Activated CD4-positive, alpha-beta memory T cell treated with anti-CD3 and anti-CD28 coated beads for 36 hours (primary cell): ENCODE results near the gene RABGAP1. TPM values are rescaled to one million over a fixed set of nuclear protein-coding genes. Genes with fewer than 3 reads are reported as not detected.

ENCODE experiments used
- CTCF ChIA-PET: fragments of 350-600 bp; sonication (Branson Sonifier 250); formaldehyde crosslinking; loops from one replicate; lab custom pipeline; 2021; ENCODE audit warnings: antibody characterized with exemption, inconsistent platforms; lab: Charles Lee
- POLR2A ChIA-PET: fragments of 350-600 bp; sonication (Branson Sonifier 250); formaldehyde crosslinking; loops from one replicate; lab custom pipeline; 2021; ENCODE audit warnings: antibody characterized with exemption; lab: Charles Lee
- DNase-seq: peaks from one replicate; pipeline ENCODE4 v3.0.0-alpha.2; 2020
- H3K27ac Mint-ChIP-seq: one replicate; pipeline ENCODE4 v1.8.0; 2021; ENCODE audit warnings: mixed read lengths
- H3K27me3 Mint-ChIP-seq: one replicate; pipeline ENCODE4 v1.8.0; 2021; ENCODE audit warnings: mixed read lengths
- H3K36me3 Mint-ChIP-seq: one replicate; pipeline ENCODE4 v1.8.0; 2021; ENCODE audit warnings: mixed read lengths
- H3K4me1 Mint-ChIP-seq: one replicate; pipeline ENCODE4 v1.8.0; 2021; ENCODE audit warnings: low read depth, mixed read lengths
- H3K4me3 Mint-ChIP-seq: one replicate; pipeline ENCODE4 v1.8.0; 2021; ENCODE audit warnings: mild to moderate bottlenecking, mixed read lengths
- H3K9me3 Mint-ChIP-seq: one replicate; pipeline ENCODE4 v1.8.0; 2021; ENCODE audit warnings: mixed read lengths
- intact Hi-C: fragments of 100-400 bp; cut with micrococcal nuclease; formaldehyde crosslinking; loops from one replicate; pipeline ENCODE4 v1.15.1; 2023
- total RNA-seq, 2 experiments: library from RNA; stranded (reverse); gene quantifications; one replicate each; pipeline ENCODE4 v1.2.3, GENCODE V29; 2021

RABGAP1 gene
- total RNA-seq, 2 experiments from 2014 or later: 27.1 to 28.8 TPM

GRCh38 chr9:123091459-123091858 is 150.6 kb downstream of the RABGAP1 start:
- Mint-ChIP-seq H3K9me3 (no peaks in the 10 kb centered on the region), H3K4me3 (no peak overlapping the region), H3K27ac (no peak overlapping the region), H3K27me3 (no peaks in the 10 kb centered on the region), H3K4me1 (no peaks in the 10 kb centered on the region), H3K36me3 (peaks cover 18% of the 10 kb centered on the region)
- no peak for DNase-seq
- intact Hi-C loops: no loop called here
- POLR2A ChIA-PET: interaction anchor here (0.6 kb wide), 1 partner anchor 143 kb away, joined by 3 read pairs; no protein-coding TSS in a partner anchor
- CTCF ChIA-PET: interaction anchor here (1.6 to 5.6 kb wide), 3 partner anchors 9 to 258 kb away, joined by 4 to 36 read pairs (median 14); no protein-coding TSS in a partner anchor

- no peak for DNase-seq
- intact Hi-C loops: no loop called here
- Mint-ChIP-seq H3K27ac (no peak overlapping the region), H3K9me3 (no peaks in the 10 kb centered on the region), H3K36me3 (peaks cover 18% of the 10 kb centered on the region), H3K4me3 (no peak overlapping the region), H3K4me1 (no peaks in the 10 kb centered on the region), H3K27me3 (no peaks in the 10 kb centered on the region)
- ChIA-PET POLR2A (no interaction called here), CTCF (interaction anchor here (1.0 to 5.6 kb wide), 6 partner anchors 9 to 256 kb away, joined by 3 to 36 read pairs (median 4); no protein-coding TSS in a partner anchor)
Observed at GRCh38 chr9:123093141-123093540, 152.3 kb downstream of the RABGAP1 start.

GRCh38 chr9:123096987-123097386 is 156.2 kb downstream of the RABGAP1 start:
- no peaks in the 10 kb centered on the region for H3K27me3 Mint-ChIP-seq
- DNase-seq: no peak
- no peaks in the 10 kb centered on the region for H3K9me3 Mint-ChIP-seq
- CTCF ChIA-PET: no interaction called here
- POLR2A ChIA-PET: no interaction called here
- H3K4me1 Mint-ChIP-seq: no peaks in the 10 kb centered on the region
- peaks cover 13% of the 10 kb centered on the region for H3K36me3 Mint-ChIP-seq
- no peak overlapping the region for H3K27ac Mint-ChIP-seq
- H3K4me3 Mint-ChIP-seq: no peak overlapping the region
- intact Hi-C loops: no loop called here

- Mint-ChIP-seq H3K4me1 (no peaks in the 10 kb centered on the region), H3K4me3 (no peak overlapping the region), H3K36me3 (peaks cover 11% of the 10 kb centered on the region), H3K9me3 (no peaks in the 10 kb centered on the region), H3K27me3 (no peaks in the 10 kb centered on the region), H3K27ac (no peak overlapping the region)
- intact Hi-C loops: no loop called here
- POLR2A ChIA-PET: no interaction called here
- no peak for DNase-seq
- CTCF ChIA-PET: no interaction called here
Observed at GRCh38 chr9:123097430-123098095, 156.7 kb downstream of the RABGAP1 start.

GRCh38 chr9:123098096-123098459 is 157.3 kb downstream of the RABGAP1 start:
- Mint-ChIP-seq H3K27ac (no peak overlapping the region), H3K4me3 (no peak overlapping the region), H3K27me3 (no peaks in the 10 kb centered on the region), H3K36me3 (peaks cover 11% of the 10 kb centered on the region), H3K9me3 (no peaks in the 10 kb centered on the region), H3K4me1 (no peaks in the 10 kb centered on the region)
- DNase-seq: no peak
- ChIA-PET POLR2A (no interaction called here), CTCF (no interaction called here)
- intact Hi-C loops: no loop called here

GRCh38 chr9:123099042-123099441 is 158.2 kb downstream of the RABGAP1 start:
- Mint-ChIP-seq H3K9me3 (no peaks in the 10 kb centered on the region), H3K36me3 (peaks cover 13% of the 10 kb centered on the region), H3K27ac (no peak overlapping the region), H3K4me3 (no peak overlapping the region), H3K4me1 (no peaks in the 10 kb centered on the region), H3K27me3 (no peaks in the 10 kb centered on the region)
- CTCF ChIA-PET: interaction anchor here (1.5 to 2.1 kb wide), 2 partner anchors 126 to 286 kb away, joined by 4 to 8 read pairs; no protein-coding TSS in a partner anchor
- no peak for DNase-seq
- intact Hi-C loops: no loop called here
- POLR2A ChIA-PET: no interaction called here

- ChIA-PET POLR2A (no interaction called here), CTCF (interaction anchor here (1.5 to 5.2 kb wide), 3 partner anchors 126 to 286 kb away, joined by 4 to 29 read pairs (median 8); no protein-coding TSS in a partner anchor)
- H3K27me3 Mint-ChIP-seq: no peaks in the 10 kb centered on the region
- no peak overlapping the region for H3K4me3 Mint-ChIP-seq
- H3K27ac Mint-ChIP-seq: no peak overlapping the region
- no peaks in the 10 kb centered on the region for H3K9me3 Mint-ChIP-seq
- H3K36me3 Mint-ChIP-seq: peaks cover 13% of the 10 kb centered on the region
- H3K4me1 Mint-ChIP-seq: no peaks in the 10 kb centered on the region
- intact Hi-C loops: no loop called here
- DNase-seq: no peak
Observed at GRCh38 chr9:123099548-123099947, 158.7 kb downstream of the RABGAP1 start.

- peaks cover 13% of the 10 kb centered on the region for H3K36me3 Mint-ChIP-seq
- DNase-seq: no peak
- H3K4me3 Mint-ChIP-seq: no peak overlapping the region
- intact Hi-C loops: no loop called here
- ChIA-PET CTCF (interaction anchor here (1.1 to 5.2 kb wide), 7 partner anchors 10 to 252 kb away, joined by 3 to 29 read pairs (median 4); no protein-coding TSS in a partner anchor), POLR2A (interaction anchor here (0.7 kb wide), 1 partner anchor 122 kb away, joined by 3 read pairs; no protein-coding TSS in a partner anchor)
- H3K27ac Mint-ChIP-seq: no peak overlapping the region
- no peaks in the 10 kb centered on the region for H3K9me3 Mint-ChIP-seq
- no peaks in the 10 kb centered on the region for H3K27me3 Mint-ChIP-seq
- no peaks in the 10 kb centered on the region for H3K4me1 Mint-ChIP-seq
Observed at GRCh38 chr9:123102375-123103113, 161.7 kb downstream of the RABGAP1 start.

- ChIA-PET CTCF (interaction anchor here (0.7 to 5.2 kb wide), 2 partner anchors 225 to 245 kb away, joined by 3 to 29 read pairs; no protein-coding TSS in a partner anchor), POLR2A (no interaction called here)
- Mint-ChIP-seq H3K4me1 (no peaks in the 10 kb centered on the region), H3K27ac (no peak overlapping the region), H3K27me3 (no peaks in the 10 kb centered on the region), H3K9me3 (no peaks in the 10 kb centered on the region), H3K4me3 (no peak overlapping the region), H3K36me3 (peaks cover 9% of the 10 kb centered on the region)
- intact Hi-C loops: no loop called here
- no peak for DNase-seq
Observed at GRCh38 chr9:123104807-123105206, 164.0 kb downstream of the RABGAP1 start.

GRCh38 chr9:123105490-123105889 is 164.7 kb downstream of the RABGAP1 start:
- Mint-ChIP-seq H3K9me3 (no peaks in the 10 kb centered on the region), H3K27me3 (no peaks in the 10 kb centered on the region), H3K4me1 (no peaks in the 10 kb centered on the region), H3K36me3 (peaks cover 9% of the 10 kb centered on the region), H3K27ac (no peak overlapping the region), H3K4me3 (no peak overlapping the region)
- DNase-seq: no peak
- CTCF ChIA-PET: no interaction called here
- POLR2A ChIA-PET: no interaction called here
- intact Hi-C loops: no loop called here

- Mint-ChIP-seq H3K27me3 (no peaks in the 10 kb centered on the region), H3K4me1 (peaks cover 11% of the 10 kb centered on the region), H3K4me3 (no peak overlapping the region), H3K36me3 (peaks cover 3% of the 10 kb centered on the region), H3K27ac (no peak overlapping the region), H3K9me3 (no peaks in the 10 kb centered on the region)
- ChIA-PET CTCF (interaction anchor here (0.6 to 2.1 kb wide), 2 partner anchors 242 to 633 kb away, joined by 6 to 10 read pairs; no protein-coding TSS in a partner anchor), POLR2A (no interaction called here)
- DNase-seq: no peak
- intact Hi-C loops: no loop called here
Observed at GRCh38 chr9:123107639-123108285, 166.9 kb downstream of the RABGAP1 start.

GRCh38 chr9:123108976-123109375 is 168.2 kb downstream of the RABGAP1 start:
- H3K27me3 Mint-ChIP-seq: no peaks in the 10 kb centered on the region
- no peaks in the 10 kb centered on the region for H3K36me3 Mint-ChIP-seq
- POLR2A ChIA-PET: no interaction called here
- no peak for DNase-seq
- peaks cover 11% of the 10 kb centered on the region for H3K4me1 Mint-ChIP-seq
- no peaks in the 10 kb centered on the region for H3K9me3 Mint-ChIP-seq
- CTCF ChIA-PET: no interaction called here
- H3K4me3 Mint-ChIP-seq: no peak overlapping the region
- H3K27ac Mint-ChIP-seq: no peak overlapping the region
- intact Hi-C loops: no loop called here
